C4-2B (cell line): ENCODE results near the gene ZAP70.

ENCODE experiments used
- CTCF ChIP-seq: fragments of 450-650 bp; conservative IDR thresholded peaks from 2 replicates; pipeline ENCODE4 v1.5.1; 2017; ENCODE audit warnings: mild to moderate bottlenecking
- ZFX ChIP-seq: fragments of 450-650 bp; IDR thresholded peaks from 2 replicates; pipeline ENCODE4 v1.6.1; 2017

- TF ChIP-seq CTCF: no peak
- TF ChIP-seq ZFX: no peak
Observed at GRCh38 chr2:97765933-97766332, 52.6 kb downstream of the ZAP70 start.
